Measurements from ENCODE around the gene EXOSC1. TPM values are rescaled to one million over a fixed set of nuclear protein-coding genes. Genes with fewer than 3 reads are reported as not detected.

EXOSC1 gene, protein sequence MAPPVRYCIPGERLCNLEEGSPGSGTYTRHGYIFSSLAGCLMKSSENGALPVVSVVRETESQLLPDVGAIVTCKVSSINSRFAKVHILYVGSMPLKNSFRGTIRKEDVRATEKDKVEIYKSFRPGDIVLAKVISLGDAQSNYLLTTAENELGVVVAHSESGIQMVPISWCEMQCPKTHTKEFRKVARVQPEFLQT
- total RNA-seq = 10 to 100 TPM; 27.7 to 37.9 (median 36.7) TPM

DNA sequence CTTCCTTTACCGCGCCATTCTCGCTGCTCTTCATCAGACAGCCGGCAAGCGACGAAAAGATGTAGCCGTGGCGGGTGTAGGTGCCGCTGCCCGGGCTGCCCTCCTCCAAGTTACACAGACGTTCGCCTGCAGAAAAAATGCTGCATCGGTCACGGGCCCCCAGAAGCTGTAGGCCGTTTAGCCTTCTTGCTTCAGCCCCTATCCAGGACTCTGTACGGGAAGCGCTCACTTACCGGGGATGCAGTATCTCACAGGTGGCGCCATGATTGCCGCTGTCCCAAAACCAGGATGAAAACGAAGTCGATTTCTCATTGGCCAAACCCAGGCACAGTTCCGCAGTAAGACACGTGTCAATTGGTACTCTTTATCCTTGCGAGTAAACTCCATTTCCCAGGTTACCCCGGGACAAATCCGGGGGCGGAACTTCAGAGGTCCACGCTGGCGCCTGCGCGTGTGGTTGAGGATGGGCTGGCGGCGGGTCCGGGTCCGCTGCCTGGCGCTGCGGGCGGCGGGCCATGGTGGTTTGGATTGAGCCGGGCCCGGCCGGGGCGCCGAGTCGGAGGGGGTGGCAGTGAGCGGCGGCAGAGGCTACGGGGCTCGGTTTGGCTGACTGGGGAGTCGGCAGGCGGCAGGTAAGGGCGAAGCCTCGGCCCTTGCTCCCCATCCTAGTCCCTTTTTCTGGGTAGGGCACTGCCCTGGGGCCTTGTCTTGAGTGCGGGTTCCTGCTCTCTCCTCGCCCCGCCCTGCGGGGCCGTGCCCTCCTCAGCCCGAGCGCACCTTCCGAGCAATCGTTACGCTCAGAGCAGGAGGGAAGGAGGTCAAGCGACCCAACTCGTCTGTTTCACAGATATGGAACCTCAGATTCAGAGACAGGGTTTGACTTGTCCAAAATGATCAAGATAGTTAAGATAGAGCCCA, at the start of gene EXOSC1, which contains the start of gene ZDHHC16:
Gene EXOSC1 (minus strand): TSS at position 285 of the 918 bp plus-strand sequence. CDS start 21 bp downstream, at position 264.
Gene ZDHHC16 (plus strand): TSS at position 454 of the 918 bp plus-strand sequence. CDS start 5,501 bp downstream, outside the sequence.
- Histone ChIP-seq H3K9me3 (no peaks in the 10 kb centered on the region), H3K27ac (peak within 1 kb of the TSS; percentile 71 to 80), H3K27me3 (no peaks in the 10 kb centered on the region), H3K4me1 (peaks cover 4 to 20% of the 10 kb centered on the region in 2 donors), H3K4me3 (peak within 1 kb of the TSS; percentile 85 to 93 (median 92)), H3K36me3 (no peaks in the 10 kb centered on the region)
- TF ChIP-seq POLR2A (IDR thresholded peaks at IDR 0.05) (no peak), POLR2AphosphoS5 (IDR thresholded peaks at IDR 0.05) (peak in 1 of 3 donors; percentile 56)
- DNase-seq (ENCODE audit: low spot score in 2 of 2) = peak; percentile 83 to 93
- intact Hi-C loops (cut with DNase I; ENCODE audit: low total_unique reads) = no loop called here

DNA sequence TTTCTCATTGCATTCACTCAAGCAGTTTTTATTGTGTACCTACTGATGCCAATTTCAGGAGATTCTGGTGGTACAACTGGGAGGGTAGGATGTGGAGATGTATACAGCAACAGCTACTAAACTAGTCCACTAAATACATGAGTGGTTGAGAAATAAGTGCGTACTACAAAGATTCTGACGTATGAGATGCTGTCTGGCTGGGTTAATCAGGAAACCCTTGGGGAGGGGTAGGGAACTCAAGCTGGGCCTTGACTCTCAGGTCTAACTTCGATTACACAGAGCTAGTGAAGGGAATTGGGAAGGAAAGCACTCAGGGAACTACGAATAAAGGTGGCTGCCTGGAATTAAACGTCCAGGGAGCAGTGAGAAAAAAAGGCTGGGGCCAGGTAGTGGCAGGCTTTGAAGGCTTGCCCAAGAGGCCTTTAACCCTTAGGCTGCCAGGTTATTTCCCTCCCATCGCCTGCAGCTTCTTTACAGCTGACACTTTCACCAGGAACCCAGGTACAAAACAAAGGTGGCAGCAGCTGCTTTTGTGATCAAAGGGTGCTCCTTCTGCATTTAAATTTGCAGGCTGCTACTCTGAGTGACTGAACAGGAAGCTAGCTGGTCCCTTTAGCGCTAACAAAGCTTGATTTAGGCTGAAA, 49.2 kb upstream of the EXOSC1 start:
- DNase-seq (ENCODE audit: low spot score in 2 of 2) = no peak
- Histone ChIP-seq H3K4me1 (peaks cover 0 to 2% of the 10 kb centered on the region in 2 donors), H3K4me3 (no peak overlapping the region), H3K27me3 (no peaks in the 10 kb centered on the region), H3K36me3 (no peaks in the 10 kb centered on the region), H3K27ac (peak overlapping the region; percentile 8 to 46), H3K9me3 (no peaks in the 10 kb centered on the region)
- intact Hi-C loops (cut with DNase I; ENCODE audit: low total_unique reads) = loop anchor here (5.0 kb wide), 1 partner anchor 163 kb away; the partner anchor contains the start of gene FRAT2
- TF ChIP-seq, protein P1, sequence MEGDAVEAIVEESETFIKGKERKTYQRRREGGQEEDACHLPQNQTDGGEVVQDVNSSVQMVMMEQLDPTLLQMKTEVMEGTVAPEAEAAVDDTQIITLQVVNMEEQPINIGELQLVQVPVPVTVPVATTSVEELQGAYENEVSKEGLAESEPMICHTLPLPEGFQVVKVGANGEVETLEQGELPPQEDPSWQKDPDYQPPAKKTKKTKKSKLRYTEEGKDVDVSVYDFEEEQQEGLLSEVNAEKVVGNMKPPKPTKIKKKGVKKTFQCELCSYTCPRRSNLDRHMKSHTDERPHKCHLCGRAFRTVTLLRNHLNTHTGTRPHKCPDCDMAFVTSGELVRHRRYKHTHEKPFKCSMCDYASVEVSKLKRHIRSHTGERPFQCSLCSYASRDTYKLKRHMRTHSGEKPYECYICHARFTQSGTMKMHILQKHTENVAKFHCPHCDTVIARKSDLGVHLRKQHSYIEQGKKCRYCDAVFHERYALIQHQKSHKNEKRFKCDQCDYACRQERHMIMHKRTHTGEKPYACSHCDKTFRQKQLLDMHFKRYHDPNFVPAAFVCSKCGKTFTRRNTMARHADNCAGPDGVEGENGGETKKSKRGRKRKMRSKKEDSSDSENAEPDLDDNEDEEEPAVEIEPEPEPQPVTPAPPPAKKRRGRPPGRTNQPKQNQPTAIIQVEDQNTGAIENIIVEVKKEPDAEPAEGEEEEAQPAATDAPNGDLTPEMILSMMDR (IDR thresholded peaks at IDR 0.05) = no peak
- no peak for TF ChIP-seq POLR2A (IDR thresholded peaks at IDR 0.05)
- TF ChIP-seq POLR2AphosphoS5 (IDR thresholded peaks at IDR 0.05) = no peak

DNA sequence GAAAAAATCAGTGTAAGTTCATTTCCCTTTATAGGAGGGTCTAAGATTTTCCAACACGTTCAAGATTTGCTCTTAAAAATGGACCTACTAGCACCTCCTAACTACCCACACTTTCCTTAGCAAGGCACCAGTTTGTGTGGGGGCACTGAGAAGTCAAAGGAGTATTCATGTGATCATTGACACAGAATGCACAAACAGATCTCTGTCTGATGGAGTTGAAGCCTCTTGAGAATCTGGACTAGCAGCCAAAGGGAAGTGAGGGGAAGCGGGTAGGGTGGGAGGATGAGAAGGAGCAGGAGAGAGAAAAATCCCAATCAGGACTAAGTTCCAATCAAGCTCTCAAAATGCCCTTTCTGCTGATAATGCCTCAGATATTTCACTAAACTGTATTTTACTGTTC, 48.3 kb upstream of the EXOSC1 start:
- H3K9me3 ChIP-seq = no peaks in the 10 kb centered on the region
- no peak for TF ChIP-seq POLR2A (IDR thresholded peaks at IDR 0.05)
- no peak for TF ChIP-seq POLR2AphosphoS5 (IDR thresholded peaks at IDR 0.05)
- TF ChIP-seq, protein P1 (IDR thresholded peaks at IDR 0.05) = no peak
- H3K27me3 ChIP-seq = no peaks in the 10 kb centered on the region
- no peaks in the 10 kb centered on the region for H3K4me1 ChIP-seq
- no peaks in the 10 kb centered on the region for H3K36me3 ChIP-seq
- no peak for DNase-seq (ENCODE audit: low spot score in 2 of 2)
- no peak overlapping the region for H3K4me3 ChIP-seq
- peak overlapping the region in 1 of 2 donors; percentile 36 for H3K27ac ChIP-seq
- intact Hi-C loops (cut with DNase I; ENCODE audit: low total_unique reads) = no loop called here

DNA sequence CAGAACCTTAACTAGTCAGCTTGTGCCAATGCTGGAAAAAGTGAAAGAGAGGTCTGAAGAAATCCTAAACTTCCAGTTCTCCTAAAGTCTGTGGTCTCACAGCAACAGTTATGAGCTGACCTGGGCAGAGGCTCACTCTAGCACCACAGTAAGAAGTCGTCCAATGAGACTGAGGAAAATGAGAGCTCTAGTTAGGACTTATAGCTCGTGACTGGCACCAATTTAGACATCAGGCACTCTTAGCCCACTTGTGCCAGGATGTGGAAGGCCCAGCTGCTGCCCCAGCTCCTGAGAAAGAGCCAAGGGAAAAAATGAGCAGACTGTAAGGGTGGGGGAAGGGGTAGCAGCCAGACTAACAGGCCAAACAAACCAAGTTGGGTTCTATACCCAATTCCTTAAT, 44.8 kb upstream of the EXOSC1 start:
- no peaks in the 10 kb centered on the region for H3K27me3 ChIP-seq
- no peak overlapping the region for H3K4me3 ChIP-seq
- no peaks in the 10 kb centered on the region for H3K4me1 ChIP-seq
- no peak for TF ChIP-seq POLR2AphosphoS5 (IDR thresholded peaks at IDR 0.05)
- TF ChIP-seq, protein P1 (IDR thresholded peaks at IDR 0.05) = no peak
- no peak for TF ChIP-seq POLR2A (IDR thresholded peaks at IDR 0.05)
- no peaks in the 10 kb centered on the region for H3K36me3 ChIP-seq
- no peak overlapping the region for H3K27ac ChIP-seq
- no peaks in the 10 kb centered on the region for H3K9me3 ChIP-seq
- DNase-seq (ENCODE audit: low spot score in 2 of 2) = no peak
- intact Hi-C loops (cut with DNase I; ENCODE audit: low total_unique reads) = no loop called here

DNA sequence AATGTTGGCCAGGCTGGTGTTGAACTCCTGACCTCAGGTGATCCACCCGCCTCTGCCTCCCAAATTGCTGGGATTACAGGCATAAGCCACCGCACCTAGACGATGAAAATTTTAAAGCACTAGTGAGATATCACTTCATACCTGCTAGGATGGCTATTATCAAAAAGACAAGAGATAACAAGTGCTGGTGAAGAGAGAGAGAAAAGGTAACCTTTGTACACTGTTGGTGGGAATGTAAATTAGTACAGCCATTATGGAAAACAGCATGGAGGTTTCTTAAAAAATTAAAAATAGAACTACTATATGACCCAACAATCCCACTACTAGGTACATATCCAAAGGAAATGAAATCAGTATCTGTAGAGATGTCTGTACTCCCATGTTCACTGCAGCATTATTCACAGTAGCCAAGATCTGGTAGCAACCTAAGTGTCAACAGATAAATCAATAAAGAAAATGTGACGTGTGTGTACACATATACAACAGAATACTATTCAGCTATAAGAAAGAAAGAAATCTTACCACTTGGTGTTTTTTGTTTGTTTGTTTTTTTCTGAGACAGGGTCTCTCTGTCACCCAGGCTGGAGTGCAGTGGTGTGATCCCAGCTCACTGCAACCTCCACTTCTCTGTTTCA, 40.0 kb upstream of the EXOSC1 start:
- no peaks in the 10 kb centered on the region for H3K27me3 ChIP-seq
- no peaks in the 10 kb centered on the region for H3K4me1 ChIP-seq
- H3K9me3 ChIP-seq = no peaks in the 10 kb centered on the region
- H3K4me3 ChIP-seq = no peak overlapping the region
- H3K36me3 ChIP-seq = no peaks in the 10 kb centered on the region
- intact Hi-C loops (cut with DNase I; ENCODE audit: low total_unique reads) = no loop called here
- no peak for DNase-seq (ENCODE audit: low spot score in 2 of 2)
- H3K27ac ChIP-seq = no peak overlapping the region
- TF ChIP-seq, protein P1 (IDR thresholded peaks at IDR 0.05) = no peak
- no peak for TF ChIP-seq POLR2A (IDR thresholded peaks at IDR 0.05)
- TF ChIP-seq POLR2AphosphoS5 (IDR thresholded peaks at IDR 0.05) = no peak
